Spleen (tissue), 11 donors: ENCODE measurements around the gene CDH13. TPM values are rescaled to one million over a fixed set of nuclear protein-coding genes. Genes with fewer than 3 reads are reported as not detected.

Source experiments
- DNase-seq: peaks from one replicate; pipeline ENCODE4 v3.0.0-alpha.2; 2020
- H3K27ac ChIP-seq, 8 donors: fragments of 200-600 bp; sonication (generic) in 7 of 8; 1 replicate in 4 of 8; 2 replicates in 4 of 8; pipeline versions ENCODE4 v1.5.0 to v1.8.0; 2016 to 2021; ENCODE audit warnings: inconsistent platforms in 4 of 8, mild to moderate bottlenecking in 4 of 8, moderate library complexity in 1 of 8
- H3K27me3 ChIP-seq, 7 donors: fragments of 200-600 bp; sonication (generic) in 6 of 7; replicated peaks in 1 of 7; 1 replicate in 4 of 7; 2 replicates in 3 of 7; pipeline versions ENCODE4 v1.5.0 to v1.8.0; 2016 to 2021; ENCODE audit warnings: inconsistent platforms in 3 of 7, mild to moderate bottlenecking in 1 of 7
- H3K36me3 ChIP-seq, 6 donors: fragments of 200-600 bp; sonication (generic) in 5 of 6; 1 replicate in 4 of 6; 2 replicates in 2 of 6; pipeline versions ENCODE4 v1.5.0 to v1.8.0; 2016 to 2021; ENCODE audit warnings: inconsistent platforms in 2 of 6
- H3K4me1 ChIP-seq, 6 donors: fragments of 200-600 bp; sonication (generic) in 5 of 6; 1 replicate in 3 of 6; 2 replicates in 3 of 6; pipeline versions ENCODE4 v1.5.0 to v1.8.0; 2016 to 2021; ENCODE audit warnings: inconsistent platforms in 3 of 6
- H3K4me3 ChIP-seq, 8 donors: fragments of 200-600 bp; sonication (generic) in 7 of 8; 1 replicate in 4 of 8; 2 replicates in 4 of 8; pipeline versions ENCODE4 v1.5.0 to v1.8.0; 2016 to 2021; ENCODE audit warnings: inconsistent platforms in 4 of 8, mild to moderate bottlenecking in 4 of 8, moderate library complexity in 2 of 8
- H3K9me3 ChIP-seq, 8 donors: fragments of 200-600 bp; sonication (generic) in 7 of 8; 1 replicate in 4 of 8; 2 replicates in 4 of 8; pipeline versions ENCODE4 v1.5.0 to v1.8.0; 2016 to 2021; ENCODE audit warnings: inconsistent platforms in 4 of 8
- CTCF ChIP-seq, 11 experiments: fragments of 200-600 bp in 7 of 11; fragments of 450-650 bp in 4 of 11; sonication (generic) in 4 of 11; IDR thresholded peaks in 8 of 11; conservative IDR thresholded peaks in 3 of 11; 1 replicate in 7 of 11; 2 replicates in 4 of 11; pipeline versions ENCODE4 v1.4.0 to v1.8.0; 2016 to 2021; ENCODE audit warnings: antibody characterized with exemption in 11 of 11, inconsistent platforms in 4 of 11, mild to moderate bottlenecking in 1 of 11
- POLR2A ChIP-seq, 3 donors: fragments of 450-650 bp; IDR thresholded peaks; one replicate each; pipeline ENCODE4 v1.5.1; 2017; ENCODE audit warnings: antibody characterized with exemption in 3 of 3, mild to moderate bottlenecking in 1 of 3
- POLR2AphosphoS5 ChIP-seq, 3 donors: sonication (generic); formaldehyde crosslinking; IDR thresholded peaks; one replicate each; pipeline ENCODE4 v1.5.1; 2017; ENCODE audit warnings: antibody characterized with exemption in 3 of 3
- WGBS, 5 donors: extraction: QIAGEN DNeasy Blood & Tissue Kit in 3 of 5; methylation state at CpG; one replicate each; pipeline versions ENCODE4 v1.1.5 to v1.1.7; 2013 to 2018; 5-methylcytosine and 5-hydroxymethylcytosine counted together
- intact Hi-C: fragments of 100-400 bp; cut with DNase I; formaldehyde crosslinking; loops from one replicate; pipeline ENCODE4 v1.15.0; 2023; ENCODE audit warnings: low total_unique reads
- polyA plus RNA-seq, 3 donors: library from polyadenylated mRNA; stranded (reverse); fragments of 200-250 nt; gene quantifications; one replicate each; pipeline ENCODE4 v1.2.1, GENCODE V29; 2013
- total RNA-seq, 7 donors: library from RNA; depleted of rRNA in 3 of 7; stranded (reverse); fragments of >200 nt in 3 of 7; fragmentation: NEBNext Ultra II Directional in 4 of 7; extraction: Animal tissue kit (Norgen Biotek cat#: 25700) in 4 of 7; gene quantifications; one replicate each; pipeline versions ENCODE4 v1.1.0 to v1.2.1, GENCODE V29; 2016 to 2021
- donor health status: healthy with polysubstance abuse.
- donor health status: DM: no; HTN: no; CAD: no; lungs with moderate emphysema.
- donor health status: DM: no; HTN: no; CAD: no.
- donor health status: Bipolar disorder and iron deficiency.
- donor health status: healthy.
- donor health status: DM: no; HTN: no; CAD: no.
- donor health status: DM: yes; HTN: yes; CAD: no.

Gene CDH13
- total and polyA plus RNA-seq, 10 donors, result 0.13 to 4.6 (median 1.1) TPM

DNA sequence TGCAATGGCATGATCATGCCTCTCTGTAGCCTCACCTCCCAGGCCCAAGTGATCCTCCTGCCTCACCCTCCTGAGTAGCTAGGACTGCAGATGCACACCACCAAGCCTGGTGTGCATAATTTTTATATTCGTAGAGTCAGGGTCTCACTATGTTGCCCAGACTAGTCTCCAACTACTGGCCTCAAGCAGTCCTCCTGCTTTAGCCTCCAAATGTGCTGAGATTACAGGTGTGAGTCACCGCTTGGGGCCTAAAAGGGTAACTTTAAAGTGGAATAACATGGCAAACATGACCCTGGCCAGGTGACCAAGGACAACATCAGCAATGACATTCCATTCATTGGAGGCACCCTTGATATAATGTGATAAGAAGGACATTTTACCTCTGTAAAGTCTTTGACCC, 1207.2 kb downstream of the CDH13 start:
- Histone ChIP-seq H3K9me3 (no peaks in the 10 kb centered on the region), H3K4me1 (peaks cover 0 to 10% (median 6%) of the 10 kb centered on the region in 6 donors), H3K4me3 (no peak overlapping the region), H3K27me3 (peaks cover 0 to 8% (median 0%) of the 10 kb centered on the region in 7 donors), H3K27ac (no peak overlapping the region), H3K36me3 (no peaks in the 10 kb centered on the region)
- no peak for TF ChIP-seq CTCF (IDR thresholded peaks at IDR 0.05 in 8 of 11, conservative IDR thresholded peaks at IDR 0.05 in 3 of 11)
- intact Hi-C loops, result no loop called here
- no peak for DNase-seq
- 95 to 100% (median 98%) methylated on average over 2 of the region's 2 CpGs for WGBS, 5 donors

GRCh38 chr16:83835586-83836566, 1209.1 kb downstream of the CDH13 start:
- H3K4me3 ChIP-seq, result no peak overlapping the region
- DNase-seq, result no peak
- H3K27me3 ChIP-seq, result peaks cover 0 to 8% (median 0%) of the 10 kb centered on the region in 7 donors
- H3K4me1 ChIP-seq, result peaks cover 0 to 10% (median 6%) of the 10 kb centered on the region in 6 donors
- no peak overlapping the region for H3K27ac ChIP-seq
- no peak for TF ChIP-seq CTCF (IDR thresholded peaks at IDR 0.05 in 8 of 11, conservative IDR thresholded peaks at IDR 0.05 in 3 of 11)
- TF ChIP-seq POLR2AphosphoS5 (IDR thresholded peaks at IDR 0.05), result no peak
- no peak for TF ChIP-seq POLR2A (IDR thresholded peaks at IDR 0.05)
- no peaks in the 10 kb centered on the region for H3K36me3 ChIP-seq
- WGBS, 5 donors, result 44 to 58% (median 49%) methylated on average over 10 of the region's 10 CpGs
- intact Hi-C loops, result no loop called here
- H3K9me3 ChIP-seq, result no peaks in the 10 kb centered on the region

- Histone ChIP-seq H3K9me3 (no peaks in the 10 kb centered on the region), H3K4me1 (peaks cover 0 to 19% (median 11%) of the 10 kb centered on the region in 6 donors), H3K27me3 (peaks cover 0 to 8% (median 0%) of the 10 kb centered on the region in 7 donors), H3K4me3 (no peak overlapping the region), H3K27ac (no peak overlapping the region), H3K36me3 (no peaks in the 10 kb centered on the region)
- TF ChIP-seq CTCF (IDR thresholded peaks at IDR 0.05 in 8 of 11, conservative IDR thresholded peaks at IDR 0.05 in 3 of 11), result no peak
- TF ChIP-seq POLR2A (IDR thresholded peaks at IDR 0.05), result no peak
- TF ChIP-seq POLR2AphosphoS5 (IDR thresholded peaks at IDR 0.05), result no peak
- WGBS, 5 donors, result 85 to 95% (median 91%) methylated on average over 4 of the region's 4 CpGs
- no peak for DNase-seq
- intact Hi-C loops, result no loop called here
These were observed 1210.8 kb downstream of the CDH13 start for GRCh38 chr16:83837566-83837965.

DNA sequence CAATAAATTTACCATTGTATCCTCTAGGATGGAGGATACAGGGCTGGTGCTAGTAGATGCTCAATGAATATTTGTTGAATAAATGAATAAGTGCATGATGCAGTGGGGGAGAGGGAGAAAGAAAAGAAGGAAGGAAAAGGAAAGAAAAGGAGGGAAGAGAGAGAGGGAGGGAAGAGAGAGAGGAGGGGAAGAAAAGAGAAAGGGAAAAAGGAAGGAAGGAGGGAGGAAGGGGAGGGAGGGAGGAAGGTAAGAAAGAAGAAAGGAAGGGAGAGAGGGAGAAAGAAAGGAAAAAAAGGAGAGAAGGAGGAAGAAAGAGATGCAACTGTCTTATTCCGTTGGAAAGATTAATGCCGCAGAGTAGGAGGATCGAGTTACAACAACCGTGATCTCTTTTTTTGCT, 1211.4 kb downstream of the CDH13 start:
- DNase-seq, result no peak
- intact Hi-C loops, result no loop called here

More for the DNA sequence above, 1211.4 kb downstream of the CDH13 start:
- no peaks in the 10 kb centered on the region for H3K9me3 ChIP-seq
- H3K27me3 ChIP-seq, result peaks cover 0 to 8% (median 0%) of the 10 kb centered on the region in 7 donors
- TF ChIP-seq POLR2A (IDR thresholded peaks at IDR 0.05), result no peak
- TF ChIP-seq POLR2AphosphoS5 (IDR thresholded peaks at IDR 0.05), result no peak
- TF ChIP-seq CTCF (IDR thresholded peaks at IDR 0.05 in 8 of 11, conservative IDR thresholded peaks at IDR 0.05 in 3 of 11), result no peak
- no peaks in the 10 kb centered on the region for H3K36me3 ChIP-seq
- H3K27ac ChIP-seq, result no peak overlapping the region
- WGBS, 5 donors, result 85 to 92% (median 87%) methylated on average over 4 of the region's 4 CpGs
- peaks cover 0 to 25% (median 17%) of the 10 kb centered on the region in 6 donors for H3K4me1 ChIP-seq
- H3K4me3 ChIP-seq, result no peak overlapping the region
